ENCODE results near the gene ARHGAP35. TPM values are rescaled to one million over a fixed set of nuclear protein-coding genes. Genes with fewer than 3 reads are reported as not detected.
"Not testable (repeated sequence)": the region's sequence is repeated elsewhere in the genome, so short reads cannot be mapped to it uniquely, and the experiment has no call there.

ARHGAP35 gene
- total RNA-seq, 4 donors from 2014 or later, result 77.1 to 159 (median 98.4) TPM

GRCh38 chr19:46849610-46850009 lies 11.2 kb upstream of the ARHGAP35 start:
- intact Hi-C loops (cut with DNase I; ENCODE audit: low total_unique reads), result no loop called here
- Histone ChIP-seq H3K9me3 (no peaks in the 10 kb centered on the region), H3K4me1 (peaks cover 12 to 42% (median 19%) of the 10 kb centered on the region in 4 donors), H3K36me3 (peaks cover 0 to 6% (median 0%) of the 10 kb centered on the region in 4 donors), H3K27ac (peak overlapping the region; percentile 88 to 94 (median 90)), H3K4me3 (peak overlapping the region; percentile 67 to 86 (median 83)), H3K27me3 (no peaks in the 10 kb centered on the region)
- no peak for DNase-seq
- TF ChIP-seq POLR2AphosphoS5 (IDR thresholded peaks at IDR 0.05), result no peak
- TF ChIP-seq EP300 (IDR thresholded peaks at IDR 0.05; ENCODE audit: low read depth), result no peak
- no peak for TF ChIP-seq CTCF (IDR thresholded peaks at IDR 0.05)
- no peak for TF ChIP-seq POLR2A (IDR thresholded peaks at IDR 0.05)
- in situ Hi-C loops (cut with MboI; ENCODE audit: low pct_ligation_motif_present in 1 of 4, low pct_unique_long_range_greater_than_20kb in 1 of 4, low sequenced_read_pairs in 3 of 4), result loop anchor here in 3 of 4 donors (5.0 to 10.0 kb wide), 3 partner anchors 95 to 143 kb away; no protein-coding TSS in a partner anchor
- WGBS, 2 donors (ENCODE audit: low coverage in 1 of 2), result 61 to 68% methylated on average over 2 to 5 of the region's 5 CpGs

GRCh38 chr19:46850228-46851203 lies 10.3 kb upstream of the ARHGAP35 start, which contains the start of gene AP2S1:
Gene AP2S1, minus strand, starts transcription at chr19:46850846. Its CDS starts 80 bp downstream, at chr19:46850766.
- no peaks in the 10 kb centered on the region for H3K36me3 ChIP-seq
- in situ Hi-C loops (cut with MboI; ENCODE audit: low pct_ligation_motif_present in 1 of 4, low pct_unique_long_range_greater_than_20kb in 1 of 4, low sequenced_read_pairs in 3 of 4), result loop anchor here in 2 of 4 donors (5.0 to 10.0 kb wide), 2 partner anchors 134 to 142 kb away; no protein-coding TSS in a partner anchor
- H3K4me3 ChIP-seq, result peak within 1 kb of the TSS; percentile 67 to 86 (median 83)

GRCh38 chr19:46852830-46853229 lies 8.0 kb upstream of the ARHGAP35 start:
- intact Hi-C loops (cut with DNase I; ENCODE audit: low total_unique reads) (no loop called here), in situ Hi-C loops (cut with MboI; ENCODE audit: low pct_ligation_motif_present in 1 of 4, low pct_unique_long_range_greater_than_20kb in 1 of 4, low sequenced_read_pairs in 3 of 4) (loop anchor here in 2 of 4 donors (5.0 to 10.0 kb wide), 2 partner anchors 132 to 139 kb away; no protein-coding TSS in a partner anchor)
- H3K27me3 ChIP-seq, result no peaks in the 10 kb centered on the region
- H3K4me3 ChIP-seq, result no peak overlapping the region
- no peak overlapping the region for H3K27ac ChIP-seq
- no peak for DNase-seq
- H3K4me1 ChIP-seq, result peaks cover 12 to 44% (median 23%) of the 10 kb centered on the region in 4 donors
- TF ChIP-seq EP300 (IDR thresholded peaks at IDR 0.05; ENCODE audit: low read depth), result no peak
- TF ChIP-seq CTCF (IDR thresholded peaks at IDR 0.05), result no peak
- no peak for TF ChIP-seq POLR2AphosphoS5 (IDR thresholded peaks at IDR 0.05)
- TF ChIP-seq POLR2A (IDR thresholded peaks at IDR 0.05), result no peak
- no peaks in the 10 kb centered on the region for H3K9me3 ChIP-seq
- WGBS, 2 donors (ENCODE audit: low coverage in 1 of 2), result 67 to 92% methylated on average over 1 of the region's 1 CpG
- no peaks in the 10 kb centered on the region for H3K36me3 ChIP-seq

More at GRCh38 chr19:46850228-46851203, 10.3 kb upstream of the ARHGAP35 start, which contains the start of gene AP2S1:
- H3K4me1 ChIP-seq, result peaks cover 12 to 46% (median 19%) of the 10 kb centered on the region in 4 donors
- 0 to 6% methylated on average over 7 to 47 of the region's 53 CpGs for WGBS, 2 donors (ENCODE audit: low coverage in 1 of 2)
- intact Hi-C loops (cut with DNase I; ENCODE audit: low total_unique reads), result no loop called here
- peak within 1 kb of the TSS; percentile 88 to 94 (median 90) for H3K27ac ChIP-seq
- TF ChIP-seq POLR2A (IDR thresholded peaks at IDR 0.05), result peak; percentile 85
- no peak for TF ChIP-seq EP300 (IDR thresholded peaks at IDR 0.05; ENCODE audit: low read depth)
- peak; percentile 87 to 89 (median 88) for TF ChIP-seq POLR2AphosphoS5 (IDR thresholded peaks at IDR 0.05)
- TF ChIP-seq CTCF (IDR thresholded peaks at IDR 0.05), result no peak
- H3K27me3 ChIP-seq, result no peaks in the 10 kb centered on the region
- no peaks in the 10 kb centered on the region for H3K9me3 ChIP-seq
- peak; percentile 97 for DNase-seq

GRCh38 chr19:46854698-46855097 lies 6.1 kb upstream of the ARHGAP35 start:
- in situ Hi-C loops (cut with MboI; ENCODE audit: low pct_ligation_motif_present in 1 of 4, low pct_unique_long_range_greater_than_20kb in 1 of 4, low sequenced_read_pairs in 3 of 4), result loop anchor here in 3 of 4 donors (5.0 to 10.0 kb wide), 2 partner anchors 130 to 138 kb away; no protein-coding TSS in a partner anchor
- 71% methylated on average over 13 of the region's 13 CpGs; no CpG with 5 or more reads in 1 of the 2 donors for WGBS, 2 donors (ENCODE audit: low coverage in 1 of 2)
- Histone ChIP-seq H3K4me1 (peaks cover 4 to 38% (median 19%) of the 10 kb centered on the region in 4 donors), H3K27ac (peak overlapping the region in 1 of 4 donors; percentile 47)
- DNase-seq; intact Hi-C loops (cut with DNase I; ENCODE audit: low total_unique reads); H3K27me3 ChIP-seq; H3K36me3 ChIP-seq; H3K4me3 ChIP-seq; H3K9me3 ChIP-seq: not testable (repeated sequence)

All from transverse colon (tissue), 4 donors.